Measurements from ENCODE around the gene MTHFSD.

MTHFSD gene

DNA sequence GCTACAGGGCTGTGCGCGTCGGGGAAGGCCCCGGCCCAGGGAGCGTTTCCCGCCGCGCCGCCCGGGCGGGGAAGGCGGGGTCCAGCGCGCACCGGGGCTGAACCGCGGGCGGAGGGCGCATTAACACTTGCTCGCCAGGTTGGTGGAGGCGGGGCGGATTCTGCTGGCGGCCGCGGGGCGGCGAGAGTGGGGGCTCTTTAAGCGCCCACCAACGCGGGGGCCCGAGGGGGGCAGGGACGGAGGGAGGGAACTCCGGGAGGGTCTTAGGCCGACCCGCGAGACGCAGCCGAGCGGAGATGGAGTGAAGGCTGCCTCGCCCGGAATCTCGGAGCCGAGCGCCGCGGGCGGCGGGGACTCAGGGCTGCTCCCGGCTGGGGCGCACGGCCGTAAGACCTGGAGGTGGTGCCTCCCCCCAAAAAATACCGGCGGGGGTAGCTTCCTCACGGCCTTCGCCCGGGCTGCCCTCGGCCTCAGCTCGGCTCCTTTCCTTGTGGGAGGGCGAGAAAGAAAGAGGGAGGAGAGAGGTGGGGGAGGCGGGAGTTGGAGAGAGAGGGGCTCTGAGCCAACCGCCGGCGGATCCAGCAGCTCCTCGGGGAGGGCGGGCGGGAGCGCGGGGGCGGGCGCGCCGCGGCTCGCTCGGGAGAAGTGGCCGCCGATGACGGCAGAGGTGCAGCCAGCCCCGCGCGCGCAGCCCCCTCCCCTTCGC lies 45.1 kb downstream of the MTHFSD start:
- Histone ChIP-seq H3K18ac (ENCODE audit: low read length) (no peak overlapping the region), H4K8ac (ENCODE audit: low read depth, low read length) (no peak overlapping the region), H2BK120ac (ENCODE audit: low read depth, low read length) (no peak overlapping the region), H2BK15ac (replicated peaks; ENCODE audit: low read depth) (no peak overlapping the region), H2AK5ac (ENCODE audit: low read length) (no peak overlapping the region), H3K36me3 (ENCODE audit: control insufficient read depth, insufficient read depth, low read length) (no peaks in the 10 kb centered on the region), H3K9ac (ENCODE audit: low read length) (peak overlapping the region; percentile 49), H3K79me1 (ENCODE audit: low read length) (no peaks in the 10 kb centered on the region), H3K56ac (ENCODE audit: low read length) (peak overlapping the region; percentile 79), H3K4me1 (ENCODE audit: control insufficient read depth, low read depth, low read length) (peaks cover 7% of the 10 kb centered on the region), H4K5ac (ENCODE audit: low read length) (no peak overlapping the region), H2BK5ac (ENCODE audit: low read length) (no peak overlapping the region), H3K23ac (ENCODE audit: low read length) (no peak overlapping the region), H3K27me3 (ENCODE audit: insufficient read depth, low read length, poor library complexity) (peaks cover 62% of the 10 kb centered on the region), H3K4me3 (ENCODE audit: low read length) (no peak overlapping the region), H3K27ac (ENCODE audit: low read depth, low read length) (no peak overlapping the region), H3K79me2 (ENCODE audit: control insufficient read depth, insufficient read depth, low read length) (peaks cover 4% of the 10 kb centered on the region), H3K4ac (ENCODE audit: low read depth, low read length) (no peak overlapping the region), H3K4me2 (ENCODE audit: low read length) (peak overlapping the region; percentile 66)
- no CpG with 5 or more reads among the region's 84 CpGs for WGBS (ENCODE audit: extremely low coverage, insufficient coverage, low lambda C conversion rate)
- DNase-seq = peak; percentile 85

GRCh38 chr16:86508947-86509758 lies 45.9 kb downstream of the MTHFSD start:
- H3K4me2 ChIP-seq (ENCODE audit: low read length) = peak overlapping the region; percentile 66
- H4K5ac ChIP-seq (ENCODE audit: low read length) = no peak overlapping the region
- no peak overlapping the region for H3K27ac ChIP-seq (ENCODE audit: low read depth, low read length)
- no peak overlapping the region for H2BK15ac ChIP-seq (replicated peaks; ENCODE audit: low read depth)
- H2AK5ac ChIP-seq (ENCODE audit: low read length) = no peak overlapping the region
- H3K4me1 ChIP-seq (ENCODE audit: control insufficient read depth, low read depth, low read length) = peaks cover 7% of the 10 kb centered on the region
- peak overlapping the region; percentile 24 for H3K4me3 ChIP-seq (ENCODE audit: low read length)
- H3K18ac ChIP-seq (ENCODE audit: low read length) = no peak overlapping the region
- H2BK5ac ChIP-seq (ENCODE audit: low read length) = no peak overlapping the region
- no peaks in the 10 kb centered on the region for H3K79me1 ChIP-seq (ENCODE audit: low read length)
- peak overlapping the region; percentile 79 for H3K56ac ChIP-seq (ENCODE audit: low read length)
- peak; percentile 59 for DNase-seq
- no CpG with 5 or more reads among the region's 79 CpGs for WGBS (ENCODE audit: extremely low coverage, insufficient coverage, low lambda C conversion rate)
- H3K23ac ChIP-seq (ENCODE audit: low read length) = peak overlapping the region; percentile 75
- H3K79me2 ChIP-seq (ENCODE audit: control insufficient read depth, insufficient read depth, low read length) = peaks cover 4% of the 10 kb centered on the region
- H4K8ac ChIP-seq (ENCODE audit: low read depth, low read length) = no peak overlapping the region
- H3K36me3 ChIP-seq (ENCODE audit: control insufficient read depth, insufficient read depth, low read length) = no peaks in the 10 kb centered on the region
- H3K4ac ChIP-seq (ENCODE audit: low read depth, low read length) = no peak overlapping the region
- H2BK120ac ChIP-seq (ENCODE audit: low read depth, low read length) = no peak overlapping the region
- H3K27me3 ChIP-seq (ENCODE audit: insufficient read depth, low read length, poor library complexity) = peaks cover 68% of the 10 kb centered on the region
- peak overlapping the region; percentile 49 for H3K9ac ChIP-seq (ENCODE audit: low read length)

DNA sequence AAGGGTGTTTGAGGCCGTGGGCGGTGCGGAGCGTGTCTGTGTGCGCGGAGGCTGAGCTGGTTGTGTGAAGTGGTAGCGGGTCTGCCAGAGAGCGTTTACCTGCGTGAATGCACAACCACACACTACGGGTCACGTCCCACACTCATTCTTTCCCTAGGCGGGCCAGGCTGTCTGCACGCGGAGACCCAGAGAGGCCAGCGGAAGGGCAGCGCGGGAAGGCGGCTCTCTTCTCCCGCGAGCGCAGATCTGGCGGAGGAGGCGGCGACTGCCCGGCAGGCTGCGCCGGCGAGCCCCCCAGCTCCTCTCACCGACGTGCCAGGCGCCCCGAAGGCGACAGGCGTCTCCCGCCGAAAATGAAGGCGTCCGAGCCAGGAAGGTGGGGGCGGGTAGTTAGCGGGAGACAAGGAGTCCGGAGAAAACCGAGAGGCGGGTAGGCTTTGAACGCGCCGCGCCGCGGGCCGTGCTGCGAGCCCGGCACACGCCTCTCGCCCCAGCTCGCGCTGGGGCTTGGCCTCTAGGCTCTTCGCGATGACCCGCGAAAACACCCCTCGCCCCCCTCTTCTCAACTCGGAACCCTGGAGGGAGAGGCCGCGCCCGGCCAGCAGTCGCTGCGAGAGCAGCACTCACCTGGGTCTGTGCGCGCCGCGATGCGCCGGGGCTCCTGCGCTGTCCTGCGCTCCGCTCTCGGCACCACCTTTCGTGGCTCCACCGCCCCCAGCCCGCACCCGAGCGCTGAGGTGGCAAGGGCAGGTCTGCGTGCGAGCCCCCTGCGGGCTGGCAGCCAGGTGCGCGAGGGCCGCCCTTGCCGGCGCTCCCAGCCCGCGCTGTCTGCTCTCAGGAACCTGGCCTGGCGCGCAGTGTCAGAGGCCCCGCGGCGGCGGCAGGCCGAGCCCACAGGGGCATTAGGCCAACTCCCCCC lies 46.7 kb downstream of the MTHFSD start:
- no peak overlapping the region for H4K8ac ChIP-seq (ENCODE audit: low read depth, low read length)
- H3K27ac ChIP-seq (ENCODE audit: low read depth, low read length) = no peak overlapping the region
- DNase-seq = peak; percentile 68
- no peak overlapping the region for H2BK15ac ChIP-seq (replicated peaks; ENCODE audit: low read depth)
- no peak overlapping the region for H4K5ac ChIP-seq (ENCODE audit: low read length)
- H3K4me2 ChIP-seq (ENCODE audit: low read length) = peak overlapping the region; percentile 28
- H3K27me3 ChIP-seq (ENCODE audit: insufficient read depth, low read length, poor library complexity) = peaks cover 70% of the 10 kb centered on the region
- peak overlapping the region; percentile 71 for H3K56ac ChIP-seq (ENCODE audit: low read length)
- peaks cover 4% of the 10 kb centered on the region for H3K79me2 ChIP-seq (ENCODE audit: control insufficient read depth, insufficient read depth, low read length)
- H3K18ac ChIP-seq (ENCODE audit: low read length) = no peak overlapping the region
- H2AK5ac ChIP-seq (ENCODE audit: low read length) = no peak overlapping the region
- peak overlapping the region; percentile 37 for H3K9ac ChIP-seq (ENCODE audit: low read length)
- no CpG with 5 or more reads among the region's 99 CpGs for WGBS (ENCODE audit: extremely low coverage, insufficient coverage, low lambda C conversion rate)
- H3K4ac ChIP-seq (ENCODE audit: low read depth, low read length) = no peak overlapping the region
- H3K36me3 ChIP-seq (ENCODE audit: control insufficient read depth, insufficient read depth, low read length) = no peaks in the 10 kb centered on the region
- no peak overlapping the region for H3K4me3 ChIP-seq (ENCODE audit: low read length)
- no peaks in the 10 kb centered on the region for H3K79me1 ChIP-seq (ENCODE audit: low read length)
- no peak overlapping the region for H2BK120ac ChIP-seq (ENCODE audit: low read depth, low read length)
- H3K23ac ChIP-seq (ENCODE audit: low read length) = peak overlapping the region; percentile 59
- H3K4me1 ChIP-seq (ENCODE audit: control insufficient read depth, low read depth, low read length) = peaks cover 7% of the 10 kb centered on the region
- H2BK5ac ChIP-seq (ENCODE audit: low read length) = no peak overlapping the region

- Histone ChIP-seq H3K23ac (ENCODE audit: low read length) (peak overlapping the region; percentile 59), H4K5ac (ENCODE audit: low read length) (no peak overlapping the region), H2BK15ac (replicated peaks; ENCODE audit: low read depth) (no peak overlapping the region), H3K4ac (ENCODE audit: low read depth, low read length) (no peak overlapping the region), H2BK120ac (ENCODE audit: low read depth, low read length) (no peak overlapping the region), H3K56ac (ENCODE audit: low read length) (peak overlapping the region; percentile 71), H3K79me1 (ENCODE audit: low read length) (no peaks in the 10 kb centered on the region), H4K8ac (ENCODE audit: low read depth, low read length) (no peak overlapping the region), H2AK5ac (ENCODE audit: low read length) (no peak overlapping the region), H3K9ac (ENCODE audit: low read length) (peak overlapping the region; percentile 37), H3K4me2 (ENCODE audit: low read length) (peak overlapping the region; percentile 28), H3K4me3 (ENCODE audit: low read length) (no peak overlapping the region), H3K27ac (ENCODE audit: low read depth, low read length) (no peak overlapping the region), H3K18ac (ENCODE audit: low read length) (no peak overlapping the region), H3K36me3 (ENCODE audit: control insufficient read depth, insufficient read depth, low read length) (no peaks in the 10 kb centered on the region), H2BK5ac (ENCODE audit: low read length) (no peak overlapping the region), H3K27me3 (ENCODE audit: insufficient read depth, low read length, poor library complexity) (peaks cover 73% of the 10 kb centered on the region), H3K79me2 (ENCODE audit: control insufficient read depth, insufficient read depth, low read length) (no peaks in the 10 kb centered on the region), H3K4me1 (ENCODE audit: control insufficient read depth, low read depth, low read length) (peaks cover 7% of the 10 kb centered on the region)
- no CpG with 5 or more reads among the region's 37 CpGs for WGBS (ENCODE audit: extremely low coverage, insufficient coverage, low lambda C conversion rate)
- peak; percentile 31 for DNase-seq
These were observed 47.6 kb downstream of the MTHFSD start for GRCh38 chr16:86507173-86508027.
